ENCODE results near the gene RBM33. TPM values are rescaled to one million over a fixed set of nuclear protein-coding genes. Genes with fewer than 3 reads are reported as not detected.
"Not testable (repeated sequence)": the region's sequence is repeated elsewhere in the genome, so short reads cannot be mapped to it uniquely, and the experiment has no call there.

RBM33 gene
- polyA plus RNA-seq (ENCODE audit: insufficient read length in 12 of 12): 10 to 100 TPM in 11 of 12 donors, not detected in 1; 20.3 to 57.3 (median 26.6) TPM
- long read RNA-seq, donor 1, transcript RBM33-201 (6 exons, 1,404 nt): major isoform, 5 of 19 reads
- long read RNA-seq, donor 1, partial matches to known transcripts: 0 of 19 reads
- long read RNA-seq, donor 1, other reads (novel, unspliced or antisense): 14 of 19 reads
- long read RNA-seq, donor 2, partial matches to known transcripts: 5 of 6 reads
- long read RNA-seq, donor 2, other reads (novel, unspliced or antisense): 0 of 6 reads
- long read RNA-seq, donor 3: 0 reads
- long read RNA-seq, donor 4, partial matches to known transcripts: 0 of 3 reads
- long read RNA-seq, donor 4, other reads (novel, unspliced or antisense): 0 of 3 reads
- long read RNA-seq, donor 5, full-length matches to known transcripts: 8 of 13 reads
- long read RNA-seq, donor 5, partial matches to known transcripts: 5 of 13 reads
- long read RNA-seq, donor 5, other reads (novel, unspliced or antisense): 0 of 13 reads
- long read RNA-seq, donor 6, partial matches to known transcripts: 7 of 9 reads
- long read RNA-seq, donor 6, other reads (novel, unspliced or antisense): 0 of 9 reads
- long read RNA-seq, donor 7, partial matches to known transcripts: 0 of 3 reads
- long read RNA-seq, donor 7, other reads (novel, unspliced or antisense): 0 of 3 reads
- long read RNA-seq, donor 8, partial matches to known transcripts: 8 of 11 reads
- long read RNA-seq, donor 8, other reads (novel, unspliced or antisense): 0 of 11 reads
- long read RNA-seq, donor 9, partial matches to known transcripts: 8 of 9 reads
- long read RNA-seq, donor 9, other reads (novel, unspliced or antisense): 0 of 9 reads
- long read RNA-seq, donor 10, full-length matches to known transcripts: 3 of 3 reads
- long read RNA-seq, donor 10, partial matches to known transcripts: 0 of 3 reads
- long read RNA-seq, donor 10, other reads (novel, unspliced or antisense): 0 of 3 reads
- long read RNA-seq, donor 11, partial matches to known transcripts: 0 of 2 reads
- long read RNA-seq, donor 11, other reads (novel, unspliced or antisense): 0 of 2 reads

DNA sequence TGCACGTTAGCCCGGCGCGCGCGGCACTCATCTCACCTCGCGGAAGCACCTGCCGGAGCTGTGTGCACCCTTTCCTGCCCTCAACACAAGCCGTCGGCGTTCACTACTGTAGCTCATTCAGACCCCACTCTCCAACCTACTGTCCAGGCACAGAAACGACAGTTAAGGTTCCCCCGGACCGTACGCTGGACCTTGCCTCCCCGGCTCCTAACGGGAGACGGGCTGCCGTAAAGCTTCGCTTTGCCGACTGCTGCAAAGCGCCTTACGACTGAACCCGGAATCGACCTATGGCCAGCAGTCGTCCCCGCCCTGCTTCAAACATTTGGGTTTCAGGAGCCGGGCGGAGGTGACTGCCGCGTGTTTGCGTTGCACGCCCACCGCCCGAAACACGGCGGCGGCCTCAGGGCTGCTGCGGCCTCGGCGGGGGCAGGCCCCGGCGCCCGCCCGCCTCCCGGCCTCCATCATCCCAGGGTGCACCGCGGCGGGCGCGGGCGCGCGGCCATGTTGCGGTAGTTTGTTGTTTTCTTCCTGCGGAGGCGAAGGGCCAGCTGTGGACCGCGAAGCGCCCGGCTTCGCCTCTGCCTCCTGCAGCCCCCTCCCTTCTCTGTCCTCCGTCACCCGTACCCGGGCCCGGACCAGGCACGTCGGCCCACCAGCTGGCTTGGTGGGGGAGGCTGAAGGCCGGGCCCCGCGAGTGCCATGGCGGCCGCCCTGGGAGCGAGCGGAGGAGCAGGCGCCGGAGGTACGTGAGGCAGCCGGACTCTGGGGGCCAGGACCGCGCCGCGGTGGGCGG lies at the start of gene RBM33:
Gene RBM33 (plus strand): TSS at position 484 of the 793 bp plus-strand sequence. CDS start 216 bp downstream, at position 700.
- peak; percentile 84 for DNase-seq

- no peak for DNase-seq
Measured at GRCh38 chr7:155594961-155595366, 49.5 kb upstream of the RBM33 start.

DNA sequence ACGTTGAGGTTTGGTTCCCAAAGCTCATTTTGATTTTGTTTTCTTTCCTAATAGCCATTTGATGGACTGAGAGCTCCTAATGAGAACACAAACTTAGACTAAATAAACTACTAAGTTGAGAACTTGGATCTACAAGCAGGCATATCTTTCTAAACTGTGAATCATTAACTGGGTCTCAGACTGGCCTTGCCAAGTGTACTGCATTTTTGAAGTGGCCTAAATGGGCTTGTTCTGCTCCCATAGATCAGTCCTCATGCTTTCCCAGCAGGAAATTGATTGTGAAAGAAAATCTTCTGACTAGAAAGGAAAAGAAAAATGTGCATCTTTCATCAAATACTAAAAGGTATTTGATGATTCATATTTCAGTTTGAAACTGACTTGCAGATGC lies 46.7 kb upstream of the RBM33 start:
- no peak for DNase-seq

DNA sequence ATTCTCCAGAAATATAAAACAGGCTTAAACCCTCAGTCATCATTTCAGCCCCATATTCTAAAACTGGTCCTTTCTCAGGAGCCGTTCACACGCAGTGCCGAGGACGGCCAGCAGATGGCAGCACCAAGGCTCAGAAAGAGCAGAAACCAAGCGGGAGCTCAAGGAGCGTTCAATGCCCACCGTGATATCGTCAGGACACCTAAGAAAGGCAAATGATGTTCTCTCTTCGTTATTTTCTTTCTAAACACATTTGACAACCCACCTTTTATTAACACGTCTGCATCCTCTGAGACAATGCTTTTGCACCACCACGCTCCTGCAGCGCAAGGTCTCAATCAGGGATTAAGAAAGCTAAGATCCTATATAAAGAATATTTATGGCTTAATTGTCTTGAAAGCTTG lies 45.7 kb upstream of the RBM33 start:
- DNase-seq: peak; percentile 82

DNA sequence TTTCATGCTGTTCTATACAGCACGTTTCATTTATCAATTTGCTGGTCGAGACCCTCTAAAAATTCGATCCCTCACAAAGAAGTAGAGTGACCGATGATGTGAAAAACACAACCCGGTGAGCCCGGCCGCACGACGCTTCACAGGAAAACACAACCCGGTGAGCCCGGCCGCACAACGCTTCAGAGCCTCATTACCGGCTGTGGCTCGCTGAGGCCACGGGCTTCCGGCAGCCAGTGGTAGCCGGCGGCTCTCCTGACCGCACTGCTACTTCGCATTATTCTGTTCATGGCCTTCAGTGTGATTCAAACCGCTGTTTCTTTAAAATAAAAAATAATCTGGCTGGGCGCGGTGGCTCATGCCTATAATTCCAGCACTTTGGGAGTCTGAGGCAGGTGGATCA lies 42.3 kb upstream of the RBM33 start:
- no peak for DNase-seq

- DNase-seq: no peak
Measured at GRCh38 chr7:155602750-155603149, 41.7 kb upstream of the RBM33 start.

GRCh38 chr7:155603205-155603857 lies 41.1 kb upstream of the RBM33 start:
- no peak for DNase-seq

- no peak for DNase-seq
Measured at GRCh38 chr7:155603858-155604503, 40.5 kb upstream of the RBM33 start.

DNA sequence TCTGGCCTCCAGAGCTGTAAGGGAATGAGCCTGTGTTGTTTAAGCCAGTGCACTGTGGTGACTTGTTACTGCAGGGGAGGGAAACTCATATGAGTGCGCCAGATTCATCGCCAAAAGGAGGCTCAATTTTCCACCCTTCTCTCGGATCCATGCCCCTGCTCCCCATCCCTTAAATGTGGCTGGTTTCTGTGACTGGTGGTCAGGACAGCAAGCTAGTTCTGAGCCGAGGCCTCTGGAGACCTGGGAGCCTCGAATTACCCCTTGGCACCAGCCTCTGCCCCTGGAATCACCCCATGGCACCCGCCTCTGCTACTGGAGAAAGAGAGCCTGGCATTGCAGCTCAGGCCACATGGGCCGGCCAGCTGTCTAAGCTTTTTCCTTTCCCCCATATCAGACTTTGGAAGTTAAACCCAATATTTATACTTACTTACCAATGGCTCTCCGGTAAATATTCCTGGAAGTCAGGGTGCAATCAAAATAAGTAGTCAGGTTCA lies 39.9 kb upstream of the RBM33 start:
- no peak for DNase-seq

- no peak for DNase-seq
Measured at GRCh38 chr7:155609185-155609584, 35.3 kb upstream of the RBM33 start.

- no peak for DNase-seq
Measured at GRCh38 chr7:155610633-155611193, 33.7 kb upstream of the RBM33 start.

GRCh38 chr7:155611808-155612447 lies 32.5 kb upstream of the RBM33 start:
- no peak for DNase-seq

DNA sequence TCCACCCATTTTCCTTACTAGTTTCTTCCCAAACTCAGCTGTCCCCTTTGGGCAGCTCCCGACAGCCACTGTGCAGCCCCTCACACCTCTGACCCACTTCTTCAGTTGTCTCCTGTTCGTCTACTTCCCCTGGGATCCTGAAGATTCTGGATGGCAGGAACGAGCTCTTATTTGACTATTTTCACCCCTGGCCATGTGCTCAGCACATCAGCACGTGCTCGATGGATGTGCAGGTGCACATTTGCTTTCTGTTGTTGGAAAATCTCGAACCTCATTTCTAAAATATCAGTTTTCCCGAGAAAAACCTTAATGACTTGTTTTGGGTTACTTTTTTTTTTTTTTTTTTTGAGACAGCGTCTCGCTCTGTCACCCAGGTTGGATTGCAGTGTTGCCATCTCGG lies 31.8 kb upstream of the RBM33 start:
- no peak for DNase-seq

- DNase-seq: not testable (repeated sequence)
Measured at GRCh38 chr7:155615085-155615484, 29.4 kb upstream of the RBM33 start.

GRCh38 chr7:155618708-155619633 lies 25.5 kb upstream of the RBM33 start:
- no peak for DNase-seq

- DNase-seq: no peak
Measured at GRCh38 chr7:155619634-155620271, 24.7 kb upstream of the RBM33 start.

DNA sequence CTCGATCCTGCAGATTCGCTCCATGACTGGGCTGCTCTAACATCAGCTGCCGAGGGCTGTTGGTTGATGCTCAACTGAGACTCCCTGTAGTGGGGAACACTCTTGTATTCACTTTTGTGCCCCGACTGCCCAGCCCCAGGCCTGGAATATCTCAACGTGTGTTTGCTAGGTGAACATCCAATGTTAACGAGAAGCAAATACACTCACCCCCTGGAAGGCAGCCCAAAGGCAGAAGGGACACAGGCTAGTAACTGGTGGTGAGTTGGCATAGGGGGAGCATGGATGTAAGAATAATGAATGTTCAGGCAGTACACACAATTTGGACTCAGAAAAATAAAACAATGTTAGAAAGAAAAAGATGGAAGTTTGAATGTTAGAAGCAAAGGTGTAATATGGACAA lies 24.0 kb upstream of the RBM33 start:
- no peak for DNase-seq
